Fibroblast of the aortic adventitia (primary cell): Measurements from ENCODE around the gene WRNIP1. TPM values are rescaled to one million over a fixed set of nuclear protein-coding genes. Genes with fewer than 3 reads are reported as not detected.
A peak's percentile ranks its signal among the peaks of the same experiment; 100 is the strongest.

Source experiments
- DNase-seq: peaks from one replicate; pipeline ENCODE4 v3.0.0-alpha.2; 2010; ENCODE audit warnings: low read depth
- H3K4me3 ChIP-seq: 2 replicates; pipeline ENCODE4 v1.5.1; 2011; ENCODE audit warnings: low read depth, mild to moderate bottlenecking, control low read depth, low read length, moderate library complexity
- total RNA-seq: library from RNA; depleted of rRNA; stranded (reverse); fragments of >200 nt; gene quantifications from 2 replicates; pipeline ENCODE4 v1.2.3, GENCODE V29; 2012; ENCODE audit warnings: low replicate concordance
- TF ChIP-seq, protein P1 (sequence below): IDR thresholded peaks from 2 replicates; pipeline ENCODE4 v1.5.1; 2011; ENCODE audit warnings: mild to moderate bottlenecking, low read length, control low read depth, inconsistent platforms; ENCODE audit not compliant: insufficient read depth

The WRNIP1 gene
- 25.8 and 29.4 TPM in 2 replicates for total RNA-seq

DNA sequence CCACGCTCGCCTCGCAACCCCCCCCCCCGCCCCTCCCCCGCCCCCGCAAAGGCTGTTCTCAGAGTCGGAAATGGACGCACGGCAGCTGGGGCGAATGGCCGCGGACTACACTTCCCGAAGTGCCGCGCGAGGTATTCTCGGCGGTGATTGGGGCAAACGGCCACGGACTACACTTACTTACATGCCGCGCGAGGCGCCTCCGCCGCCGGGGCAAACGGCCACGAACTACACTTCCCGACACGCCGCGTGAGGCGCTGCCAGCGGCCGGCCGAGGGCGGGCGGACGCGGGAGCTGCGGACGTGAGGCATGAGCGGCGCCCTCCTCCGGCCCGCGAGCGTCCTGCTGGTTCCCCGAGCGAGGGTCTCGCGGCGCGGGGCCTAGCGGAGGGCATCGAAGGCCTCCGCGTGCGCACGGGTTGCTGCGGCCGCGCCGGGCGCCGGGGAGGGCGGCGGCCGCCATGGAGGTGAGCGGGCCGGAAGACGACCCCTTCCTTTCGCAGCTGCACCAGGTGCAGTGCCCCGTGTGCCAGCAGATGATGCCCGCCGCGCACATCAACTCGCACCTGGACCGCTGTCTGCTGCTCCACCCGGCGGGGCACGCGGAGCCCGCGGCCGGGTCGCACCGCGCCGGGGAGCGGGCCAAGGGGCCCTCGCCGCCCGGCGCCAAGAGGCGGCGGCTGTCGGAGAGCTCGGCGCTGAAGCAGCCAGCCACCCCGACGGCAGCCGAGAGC, at the start of gene WRNIP1:
TSS of gene WRNIP1 (plus strand) at position 228 of the 730 bp plus-strand sequence. CDS start at position 458, 230 bp downstream.
- DNase-seq, result peak; percentile 99
- H3K4me3 ChIP-seq, result peak within 1 kb of the TSS; percentile 95

DNA sequence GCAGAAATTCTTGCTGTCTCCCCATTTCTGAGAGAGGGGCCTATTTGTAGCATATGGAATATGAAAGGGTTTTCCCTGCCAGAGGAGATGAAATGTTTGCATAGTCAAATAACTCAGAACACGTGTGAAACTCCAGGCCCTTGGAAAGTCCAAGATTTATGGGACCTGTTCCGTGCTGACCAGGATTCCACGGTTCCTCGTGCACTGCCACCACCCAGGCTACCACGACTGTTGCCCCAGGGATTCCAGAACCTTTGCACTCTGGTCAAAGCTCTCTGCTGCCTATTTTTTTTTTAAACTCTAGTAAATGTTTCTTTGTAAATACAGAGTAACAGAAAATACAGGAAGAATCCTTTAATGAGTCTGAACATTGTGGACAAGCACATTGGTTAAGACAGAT, 49.5 kb upstream of the WRNIP1 start:
- TF ChIP-seq, protein P1, sequence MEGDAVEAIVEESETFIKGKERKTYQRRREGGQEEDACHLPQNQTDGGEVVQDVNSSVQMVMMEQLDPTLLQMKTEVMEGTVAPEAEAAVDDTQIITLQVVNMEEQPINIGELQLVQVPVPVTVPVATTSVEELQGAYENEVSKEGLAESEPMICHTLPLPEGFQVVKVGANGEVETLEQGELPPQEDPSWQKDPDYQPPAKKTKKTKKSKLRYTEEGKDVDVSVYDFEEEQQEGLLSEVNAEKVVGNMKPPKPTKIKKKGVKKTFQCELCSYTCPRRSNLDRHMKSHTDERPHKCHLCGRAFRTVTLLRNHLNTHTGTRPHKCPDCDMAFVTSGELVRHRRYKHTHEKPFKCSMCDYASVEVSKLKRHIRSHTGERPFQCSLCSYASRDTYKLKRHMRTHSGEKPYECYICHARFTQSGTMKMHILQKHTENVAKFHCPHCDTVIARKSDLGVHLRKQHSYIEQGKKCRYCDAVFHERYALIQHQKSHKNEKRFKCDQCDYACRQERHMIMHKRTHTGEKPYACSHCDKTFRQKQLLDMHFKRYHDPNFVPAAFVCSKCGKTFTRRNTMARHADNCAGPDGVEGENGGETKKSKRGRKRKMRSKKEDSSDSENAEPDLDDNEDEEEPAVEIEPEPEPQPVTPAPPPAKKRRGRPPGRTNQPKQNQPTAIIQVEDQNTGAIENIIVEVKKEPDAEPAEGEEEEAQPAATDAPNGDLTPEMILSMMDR, result no peak
- no peak for DNase-seq
- H3K4me3 ChIP-seq, result no peak overlapping the region

More for the DNA sequence above, at the start of gene WRNIP1:
- TF ChIP-seq, protein P1, result peak; percentile 59

DNA sequence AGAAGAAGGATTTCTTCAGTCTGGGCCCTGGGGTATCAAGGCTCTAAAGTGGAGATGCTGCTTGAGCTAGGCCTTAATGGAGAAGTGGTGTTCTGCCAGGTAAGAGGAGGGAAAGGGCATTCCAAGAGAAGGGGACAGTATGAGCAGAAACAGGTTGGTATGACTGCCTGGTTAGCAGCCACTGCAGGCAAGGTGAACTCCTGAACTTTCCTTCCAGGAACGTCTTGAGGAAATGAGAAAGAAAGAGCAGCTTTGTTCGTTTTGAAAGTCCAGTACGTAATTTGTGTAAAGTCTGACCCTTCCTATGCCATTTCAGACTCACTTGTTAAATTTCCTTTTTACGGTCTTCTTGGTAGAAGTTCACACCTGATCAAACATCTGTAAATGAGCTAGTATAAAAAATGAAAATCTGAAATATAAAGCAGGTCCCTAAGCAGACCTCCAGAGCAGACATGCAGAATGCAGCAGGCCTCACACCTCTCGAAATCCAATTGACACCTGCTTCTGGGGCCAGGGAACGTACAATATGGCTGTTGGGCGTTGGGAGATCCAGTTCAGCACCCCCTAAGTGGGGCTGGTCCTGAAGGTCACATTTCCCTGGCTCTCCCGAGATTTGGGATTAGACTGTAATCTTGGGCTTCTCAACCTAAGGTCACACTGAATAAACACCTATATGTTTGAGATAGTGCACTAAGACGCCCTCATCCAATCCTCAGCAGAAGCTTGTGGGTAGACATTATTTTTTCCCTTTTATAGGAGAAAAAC, 48.1 kb upstream of the WRNIP1 start:
- DNase-seq, result no peak
- TF ChIP-seq, protein P1, result no peak
- no peak overlapping the region for H3K4me3 ChIP-seq

DNA sequence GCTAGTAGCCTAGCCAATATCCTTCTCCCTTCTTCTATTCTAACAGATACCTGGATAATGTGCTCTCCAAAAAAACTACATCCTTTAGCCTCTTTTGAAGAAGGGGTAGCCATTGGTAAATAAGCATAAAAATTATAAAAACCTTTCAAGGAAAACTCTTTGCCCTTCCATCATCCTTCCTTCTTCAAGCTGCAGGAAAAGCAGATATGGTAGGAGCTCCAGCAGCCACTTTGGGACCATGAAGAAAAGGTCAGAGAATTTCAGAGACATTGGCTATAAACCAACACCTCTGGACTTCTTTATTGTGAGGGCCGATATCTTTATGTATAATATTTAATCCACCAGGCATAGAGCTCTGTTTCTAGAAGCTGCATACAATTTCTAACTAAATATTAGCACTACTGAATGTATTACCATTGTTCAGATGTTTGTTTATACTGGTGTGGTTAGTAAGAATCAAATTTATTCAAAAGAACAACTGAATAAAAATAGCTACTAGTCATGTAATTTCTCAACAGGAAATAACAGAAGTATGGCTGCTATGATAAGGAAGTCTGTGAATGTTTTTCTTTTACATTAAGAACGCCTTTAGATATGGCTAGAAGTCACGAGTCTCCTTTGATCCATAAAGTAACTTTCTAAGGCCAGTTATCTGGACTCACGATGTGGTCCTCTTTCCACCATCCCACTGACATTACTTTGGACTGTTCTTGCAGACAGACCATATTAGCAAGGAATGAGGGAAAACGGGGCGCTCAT, 46.7 kb upstream of the WRNIP1 start:
- peak; percentile 42 for DNase-seq
- TF ChIP-seq, protein P1, result no peak
- H3K4me3 ChIP-seq, result no peak overlapping the region

DNA sequence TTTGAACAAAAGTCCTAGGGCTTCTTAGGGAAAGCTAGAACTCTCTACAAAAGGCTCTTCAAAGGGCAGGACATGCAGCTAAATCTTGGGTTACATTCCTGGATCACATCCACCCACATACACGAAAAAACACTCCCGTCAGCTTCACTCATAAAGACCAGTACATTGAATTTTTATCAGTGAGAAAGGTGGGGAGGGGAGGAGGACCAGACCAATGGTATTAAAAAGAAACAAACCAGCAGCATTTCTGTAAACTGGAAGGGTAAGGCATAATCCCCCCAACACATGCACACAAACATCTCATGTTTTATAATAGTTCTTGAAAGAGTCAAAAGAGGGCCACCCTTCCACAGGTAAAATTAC, 46.1 kb upstream of the WRNIP1 start:
- H3K4me3 ChIP-seq, result no peak overlapping the region
- TF ChIP-seq, protein P1, result no peak
- DNase-seq, result no peak

DNA sequence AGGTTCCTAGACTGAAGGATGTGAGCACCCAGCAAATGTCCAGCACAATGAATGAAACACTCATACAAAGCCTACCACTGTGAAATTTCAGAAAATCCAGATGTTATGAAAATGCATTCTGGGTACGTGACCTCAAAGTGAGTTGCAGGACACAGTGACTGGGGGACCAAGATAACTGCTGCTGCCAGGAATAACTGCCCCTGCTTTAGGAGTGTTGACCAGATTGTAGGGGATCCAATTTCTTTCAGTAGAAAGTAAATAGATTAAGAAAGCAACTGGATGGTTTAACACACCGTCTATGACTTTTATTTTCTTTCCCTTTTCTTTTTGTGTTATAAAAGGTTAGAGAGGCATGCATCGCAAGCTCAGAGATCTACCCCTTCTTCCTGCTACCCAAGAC, 44.0 kb upstream of the WRNIP1 start:
- no peak for DNase-seq
- H3K4me3 ChIP-seq, result no peak overlapping the region
- TF ChIP-seq, protein P1, result no peak
